G401 (cell line): ENCODE data around the gene ZSCAN30. TPM values are rescaled to one million over a fixed set of nuclear protein-coding genes. Genes with fewer than 3 reads are reported as not detected.
A peak's percentile ranks its signal among the peaks of the same experiment; 100 is the strongest.
"Not testable (repeated sequence)": the region's sequence is repeated elsewhere in the genome, so short reads cannot be mapped to it uniquely, and the experiment has no call there.

ENCODE experiments used
- DNase-seq: peaks from one replicate; pipeline ENCODE4 v3.0.0-alpha.2; 2015; ENCODE audit warnings: low spot score
- in situ Hi-C: cut with HindIII; loops from 2 replicates; pipeline ENCODE4 v1.10.0; 2016; ENCODE audit warnings: low sequenced_read_pairs, mixed read lengths
- total RNA-seq: library from RNA; depleted of rRNA; stranded (reverse); fragments of >200 nt; shearing (Covaris generic); gene quantifications from 2 replicates; pipeline ENCODE4 v1.2.3, GENCODE V29; 2014

Gene ZSCAN30
- total RNA-seq, 1 experiment from 2014 or later: 18.4 TPM

- in situ Hi-C loops: no loop called here
- no peak for DNase-seq
These were observed 47.6 kb downstream of the ZSCAN30 start for GRCh38 chr18:35242426-35242825.

DNA sequence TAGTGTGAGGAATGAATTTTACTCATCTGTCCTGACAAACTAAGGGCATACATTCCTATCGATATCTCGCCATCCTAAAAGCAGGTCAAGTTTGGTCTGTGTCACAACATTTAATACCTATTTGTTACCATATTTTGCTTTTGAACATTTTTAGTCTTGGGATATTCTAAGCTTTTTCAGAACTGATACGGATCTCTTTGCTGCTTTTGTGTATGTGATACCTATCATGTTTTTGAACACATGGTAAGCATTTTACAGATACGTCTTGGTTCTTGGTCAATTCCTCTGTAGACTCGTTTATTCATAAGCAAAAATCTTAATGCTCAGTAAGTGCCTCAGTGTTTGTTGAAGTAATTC is 48.6 kb downstream of the ZSCAN30 start:
- in situ Hi-C loops: no loop called here

GRCh38 chr18:35240664-35241447 is 49.2 kb downstream of the ZSCAN30 start, which contains the start of gene ZNF397:
TSS of gene ZNF397 (plus strand) at chr18:35241034. CDS start at chr18:35242471, 1,437 bp downstream.
- DNase-seq: peak; percentile 98
- in situ Hi-C loops: no loop called here

More for the DNA sequence above, 48.6 kb downstream of the ZSCAN30 start:
- DNase-seq: no peak

DNA sequence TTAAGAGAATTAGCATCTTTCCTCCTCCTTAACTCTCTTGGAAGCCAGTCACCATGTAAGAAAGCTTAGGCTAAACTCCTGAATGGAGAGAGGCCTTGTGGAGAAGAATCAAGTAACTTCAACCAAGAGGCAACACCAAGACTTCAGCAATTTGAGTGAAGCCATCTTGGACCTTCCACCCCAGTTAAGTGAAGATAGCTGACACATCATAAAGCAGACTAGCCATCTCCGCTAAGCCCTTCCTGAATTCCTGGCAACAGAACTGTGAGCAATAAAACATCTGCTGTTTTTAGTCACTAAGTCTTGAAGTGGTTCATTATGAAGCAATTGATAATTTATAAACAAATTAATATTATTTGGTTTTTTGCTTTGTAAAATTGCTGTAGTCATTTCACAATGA is 50.7 kb downstream of the ZSCAN30 start:
- DNase-seq: no peak
- in situ Hi-C loops: no loop called here

GRCh38 chr18:35236571-35237363 is 53.3 kb downstream of the ZSCAN30 start:
- DNase-seq: no peak
- in situ Hi-C loops: no loop called here

GRCh38 chr18:35231052-35231451 is 59.0 kb downstream of the ZSCAN30 start:
- in situ Hi-C loops: no loop called here
- peak; percentile 87 for DNase-seq

GRCh38 chr18:35227254-35227653 is 62.8 kb downstream of the ZSCAN30 start:
- in situ Hi-C loops: no loop called here
- DNase-seq: no peak

DNA sequence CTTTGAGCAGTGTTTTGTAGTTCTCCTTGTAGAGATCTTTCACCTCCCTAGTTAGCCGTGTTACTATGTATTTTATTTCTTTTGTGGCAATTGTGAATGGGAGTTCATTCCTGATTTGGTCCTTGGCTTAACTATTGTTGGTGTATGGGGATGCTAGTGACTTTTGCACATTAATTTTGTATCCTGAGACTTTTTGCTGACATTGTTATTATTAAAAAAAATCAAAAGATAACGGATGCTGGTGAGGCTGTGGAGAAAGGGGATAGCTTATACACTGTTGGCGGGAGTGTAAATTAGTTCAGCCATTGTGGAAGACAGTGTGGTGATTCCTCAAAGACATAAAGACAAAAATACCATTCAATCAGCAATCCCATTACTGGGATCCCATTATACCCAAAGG is 66.2 kb downstream of the ZSCAN30 start:
- in situ Hi-C loops: no loop called here
- DNase-seq: no peak

DNA sequence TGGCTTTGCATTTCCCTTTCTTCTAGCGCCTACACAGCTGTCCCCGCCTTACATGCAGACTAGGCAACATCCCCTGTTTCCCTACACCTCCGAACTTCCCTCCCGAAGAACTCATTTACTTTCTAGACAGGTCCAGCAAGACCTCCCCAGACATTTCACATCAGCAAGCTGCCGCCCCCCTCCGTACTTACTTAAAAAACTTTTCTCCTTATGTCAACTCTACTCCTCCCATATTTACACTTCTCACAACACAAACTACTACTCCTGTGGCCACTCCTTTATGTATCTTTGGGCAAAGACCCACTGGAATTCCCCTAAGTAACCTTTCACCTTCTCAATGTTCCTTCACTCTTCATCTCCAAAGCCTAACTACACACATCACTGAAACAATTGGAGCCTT is 69.6 kb downstream of the ZSCAN30 start:
- DNase-seq: no peak
- in situ Hi-C loops: no loop called here

DNA sequence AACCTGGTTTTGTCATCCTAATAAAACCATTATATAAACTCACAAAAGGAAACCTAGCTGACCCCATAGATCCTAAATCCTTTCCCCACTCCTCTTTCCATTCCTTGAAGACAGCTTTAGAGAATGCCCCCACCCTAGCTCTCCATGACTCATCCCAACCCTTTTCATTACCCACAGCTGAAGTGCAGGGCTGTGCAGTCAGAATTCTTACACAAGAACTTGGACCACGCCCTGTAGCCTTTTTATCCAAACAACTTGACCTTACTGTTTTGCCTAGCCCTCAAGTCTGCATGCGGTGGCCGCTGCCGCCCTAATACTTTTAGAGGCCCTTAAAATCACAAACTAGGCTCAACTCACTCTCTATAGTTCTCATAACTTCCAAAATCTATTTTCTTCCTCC is 70.7 kb downstream of the ZSCAN30 start:
- DNase-seq, in situ Hi-C loops: not testable (repeated sequence)

DNA sequence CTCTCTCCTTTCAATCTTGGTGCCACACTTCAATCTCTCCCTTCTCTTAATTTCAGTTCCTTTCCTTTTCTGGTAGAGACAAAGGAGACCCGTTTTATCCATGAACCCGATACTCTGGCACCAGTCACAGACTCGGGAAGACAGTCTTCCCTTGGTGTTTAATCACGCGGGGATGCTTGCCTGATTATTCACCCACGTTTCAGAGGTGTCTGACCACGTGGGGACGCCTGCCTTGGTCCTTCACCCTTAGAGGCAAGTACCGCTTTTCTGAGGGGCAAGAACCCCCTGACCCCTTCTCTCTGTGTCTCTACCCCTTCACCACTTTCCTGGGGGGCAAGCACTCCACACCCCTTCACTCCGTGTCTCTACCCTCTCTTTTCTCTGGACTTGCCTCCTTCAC is 73.4 kb downstream of the ZSCAN30 start:
- in situ Hi-C loops, DNase-seq: not testable (repeated sequence)

DNA sequence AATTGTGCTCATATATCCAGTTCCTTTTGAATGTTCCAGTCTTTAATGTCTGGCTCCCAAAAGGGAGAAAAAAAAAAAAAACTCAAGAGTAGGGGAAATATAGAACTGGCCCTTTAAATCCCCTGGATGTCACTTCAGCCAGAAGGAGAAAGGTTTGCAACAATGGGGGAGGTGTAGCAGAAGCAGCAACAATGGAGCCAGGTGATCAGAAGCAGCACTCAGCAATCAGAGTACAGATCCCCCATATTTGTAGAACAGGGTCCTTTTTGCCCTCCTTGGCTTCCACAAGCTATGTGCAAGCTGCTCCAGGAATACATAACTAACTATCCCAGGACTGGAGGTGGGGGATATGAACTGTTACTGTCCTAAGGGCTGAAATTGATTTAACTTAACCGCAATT is 75.0 kb downstream of the ZSCAN30 start:
- in situ Hi-C loops: no loop called here
- no peak for DNase-seq

DNA sequence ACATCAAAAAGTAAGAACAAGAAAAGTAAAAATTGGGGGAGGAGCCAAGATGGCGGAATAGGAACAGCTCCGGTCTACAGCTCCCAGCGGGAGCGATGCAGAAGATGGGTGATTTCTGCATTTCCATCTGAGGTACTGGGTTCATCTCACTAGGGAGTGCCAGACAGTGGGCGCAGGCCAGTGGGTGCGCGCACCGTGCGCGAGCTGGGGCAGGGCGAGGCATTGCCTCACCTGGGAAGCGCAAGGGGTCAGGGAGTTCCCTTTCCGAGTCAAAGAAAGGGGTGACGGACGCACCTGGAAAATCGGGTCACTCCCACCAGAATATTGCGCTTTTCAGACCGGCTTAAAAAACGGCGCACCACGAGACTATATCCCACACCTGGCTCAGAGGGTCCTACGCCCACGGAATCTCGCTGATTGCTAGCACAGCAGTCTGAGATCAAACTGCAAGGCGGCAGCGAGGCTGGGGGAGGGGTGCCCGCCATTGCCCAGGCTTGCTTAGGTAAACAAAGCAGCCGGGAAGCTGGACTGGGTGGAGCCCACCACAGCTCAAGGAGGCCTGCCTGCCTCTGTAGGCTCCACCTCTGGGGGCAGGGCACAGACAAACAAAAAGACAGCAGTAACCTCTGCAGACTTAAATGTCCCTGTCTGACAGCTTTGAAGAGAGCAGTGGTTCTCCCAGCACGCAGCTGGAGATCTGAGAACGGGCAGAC is 84.1 kb downstream of the ZSCAN30 start:
- DNase-seq, in situ Hi-C loops: not testable (repeated sequence)

GRCh38 chr18:35205199-35205712 is 84.8 kb downstream of the ZSCAN30 start:
- no peak for DNase-seq
- in situ Hi-C loops: no loop called here

- in situ Hi-C loops: no loop called here
- no peak for DNase-seq
These were observed 87.0 kb downstream of the ZSCAN30 start for GRCh38 chr18:35203067-35203466.

DNA sequence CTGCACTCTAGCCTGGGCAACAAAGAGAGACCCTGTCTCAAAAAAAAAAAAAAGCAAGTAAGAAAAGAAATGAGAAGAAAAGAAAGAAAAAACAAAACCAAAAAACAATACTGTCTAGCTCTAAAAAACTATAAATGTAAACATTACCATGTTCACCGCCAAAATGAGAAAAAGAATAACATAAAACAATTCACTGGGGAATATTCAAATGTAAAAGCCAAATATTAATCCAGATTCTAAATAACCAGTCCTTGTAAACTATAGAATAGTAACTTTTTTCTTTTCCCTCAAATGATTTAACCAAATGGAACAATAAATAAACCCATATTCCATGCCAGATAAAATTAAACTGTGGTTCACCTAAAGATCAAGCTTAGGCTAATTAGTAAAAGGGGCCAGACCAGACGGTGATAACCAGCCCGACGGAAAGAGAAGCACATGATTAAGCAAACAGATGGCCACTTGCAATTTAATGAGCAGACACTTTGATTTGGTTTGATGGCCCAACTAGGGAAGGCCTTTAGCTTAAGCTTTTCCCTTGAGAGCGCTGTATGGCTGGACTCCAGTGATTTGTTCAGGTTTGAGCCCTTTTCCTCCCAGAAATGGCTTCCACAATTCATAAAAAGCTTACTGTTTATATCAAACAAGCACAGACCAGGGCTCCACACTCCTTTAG is 88.6 kb downstream of the ZSCAN30 start:
- DNase-seq: peak; percentile 8
- in situ Hi-C loops: no loop called here
